ENCODE results near the gene PEX26. TPM values are rescaled to one million over a fixed set of nuclear protein-coding genes. Genes with fewer than 3 reads are reported as not detected.
"Not testable (repeated sequence)": the region's sequence is repeated elsewhere in the genome, so short reads cannot be mapped to it uniquely, and the experiment has no call there.

PEX26 gene
- total RNA-seq, 1 donor from 2014 or later: 9.4 TPM

GRCh38 chr22:18056161-18056666, 21.6 kb upstream of the PEX26 start:
- FAIRE-seq (no peak), DNase-seq (ENCODE audit: low spot score in 2 of 2) (peak; percentile 60 to 68)

GRCh38 chr22:18056807-18057474, 20.8 kb upstream of the PEX26 start:
- FAIRE-seq: no peak
- no peak for DNase-seq (ENCODE audit: low spot score in 2 of 2)

GRCh38 chr22:18057568-18058209, 20.1 kb upstream of the PEX26 start:
- DNase-seq (ENCODE audit: low spot score in 2 of 2) (no peak), FAIRE-seq (no peak)

- FAIRE-seq: no peak
Measured at GRCh38 chr22:18058371-18059093, 19.3 kb upstream of the PEX26 start.

GRCh38 chr22:18059094-18059417, 18.7 kb upstream of the PEX26 start:
- FAIRE-seq: no peak
- DNase-seq (ENCODE audit: low spot score in 2 of 2): no peak

More at GRCh38 chr22:18058371-18059093, 19.3 kb upstream of the PEX26 start:
- DNase-seq (ENCODE audit: low spot score in 2 of 2): no peak

- DNase-seq (ENCODE audit: low spot score in 2 of 2): no peak
- FAIRE-seq: no peak
Measured at GRCh38 chr22:18059473-18059872, 18.3 kb upstream of the PEX26 start.

GRCh38 chr22:18059991-18060390, 17.8 kb upstream of the PEX26 start:
- DNase-seq (ENCODE audit: low spot score in 2 of 2) (no peak), FAIRE-seq (no peak)

- no peak for DNase-seq (ENCODE audit: low spot score in 2 of 2)
- FAIRE-seq: no peak
Measured at GRCh38 chr22:18060646-18061620, 16.9 kb upstream of the PEX26 start.

GRCh38 chr22:18062421-18062820, 15.4 kb upstream of the PEX26 start:
- DNase-seq (ENCODE audit: low spot score in 2 of 2) (no peak), FAIRE-seq (no peak)

GRCh38 chr22:18063306-18063705, 14.5 kb upstream of the PEX26 start:
- no peak for FAIRE-seq
- DNase-seq (ENCODE audit: low spot score in 2 of 2): no peak

GRCh38 chr22:18063715-18064114, 14.1 kb upstream of the PEX26 start:
- not testable (repeated sequence) for FAIRE-seq; DNase-seq (ENCODE audit: low spot score in 2 of 2)

- FAIRE-seq (no peak), DNase-seq (ENCODE audit: low spot score in 2 of 2) (no peak)
Measured at GRCh38 chr22:18064636-18065035, 13.2 kb upstream of the PEX26 start.

GRCh38 chr22:18065256-18065655, 12.5 kb upstream of the PEX26 start:
- FAIRE-seq: no peak
- no peak for DNase-seq (ENCODE audit: low spot score in 2 of 2)

- DNase-seq (ENCODE audit: low spot score in 2 of 2) (no peak), FAIRE-seq (no peak)
Measured at GRCh38 chr22:18066181-18066859, 11.5 kb upstream of the PEX26 start.

GRCh38 chr22:18067121-18067520, 10.7 kb upstream of the PEX26 start:
- FAIRE-seq: no peak
- no peak for DNase-seq (ENCODE audit: low spot score in 2 of 2)

GRCh38 chr22:18067548-18068341, 10.0 kb upstream of the PEX26 start:
- DNase-seq (ENCODE audit: low spot score in 2 of 2) (no peak), FAIRE-seq (no peak)

- no peak for DNase-seq (ENCODE audit: low spot score in 2 of 2)
- no peak for FAIRE-seq
Measured at GRCh38 chr22:18068381-18068988, 9.3 kb upstream of the PEX26 start.

GRCh38 chr22:18069041-18069440, 8.7 kb upstream of the PEX26 start:
- DNase-seq (ENCODE audit: low spot score in 2 of 2) (no peak), FAIRE-seq (no peak)

GRCh38 chr22:18070041-18070440, 7.7 kb upstream of the PEX26 start:
- FAIRE-seq (no peak), DNase-seq (ENCODE audit: low spot score in 2 of 2) (no peak)

Data from frontal cortex (tissue), 4 donors.